HepG2 (cell line): ENCODE data around the gene IQCK. TPM values are rescaled to one million over a fixed set of nuclear protein-coding genes. Genes with fewer than 3 reads are reported as not detected.

Experiments used
- EZH2 ChIP-seq: conservative IDR thresholded peaks from 2 replicates; pipeline ENCODE4 v1.6.1; 2012; ENCODE audit warnings: mild to moderate bottlenecking, low read depth, low read length, moderate library complexity
- XRCC5 ChIP-seq: fragments of 200-400 bp; formaldehyde crosslinking; optimal IDR thresholded peaks from 2 replicates; pipeline ENCODE3; 2017; ENCODE audit warnings: mild to moderate bottlenecking, low read length
- ZBTB21 ChIP-seq: sonication (generic); formaldehyde crosslinking; IDR thresholded peaks from 2 replicates; pipeline ENCODE4 v1.4.0; 2020; ENCODE audit warnings: missing genetic modification reagents
- ZBTB40 ChIP-seq, 2 experiments: fragments of 450-650 bp in 1 of 2; sonication (generic) in 1 of 2; formaldehyde crosslinking in 1 of 2; IDR thresholded peaks; 2 replicates each; pipeline versions ENCODE4 v1.6.1 to v1.8.0; 2016 to 2022; ENCODE audit warnings: antibody characterized with exemption in 1 of 2, mild to moderate bottlenecking in 1 of 2, missing genetic modification reagents in 1 of 2
- ZNF362 ChIP-seq: sonication (generic); formaldehyde crosslinking; IDR thresholded peaks from 2 replicates; pipeline ENCODE4 v1.4.0; 2020; ENCODE audit warnings: missing genetic modification reagents, mild to moderate bottlenecking, borderline replicate concordance
- polyA plus RNA-seq, 8 experiments: library from polyadenylated mRNA; depleted of rRNA in 3 of 8; stranded (reverse) in 7 of 8; unstranded in 1 of 8; fragments of >200 nt; fragmentation: Illumina TruSeq in 4 of 8; extraction: Trizol in 4 of 8; gene quantifications; 2 replicates each; pipeline versions ENCODE4 v1.2.1 to v1.2.3, GENCODE V29; 2011 to 2016; ENCODE audit warnings: low read depth in 4 of 8, missing spikeins in 1 of 8, mixed read lengths in 1 of 8; ENCODE audit not compliant: insufficient read depth in 1 of 8
- total RNA-seq, 5 experiments: library from RNA; depleted of rRNA; stranded (reverse); fragments of >200 nt; fragmentation: Illumina TruSeq; extraction: Trizol; gene quantifications; 2 replicates each; pipeline ENCODE4 v1.2.3, GENCODE V29; 2016; ENCODE audit warnings: low read depth in 1 of 5

The IQCK gene
- total and polyA plus RNA-seq, 2 of the 13 experiments (the other 11 are each of a cell fraction or from before 2014, with no cell fraction given), result 5.1 to 7.3 TPM

- TF ChIP-seq ZBTB40 (IDR thresholded peaks at IDR 0.05), result no peak
- no peak for TF ChIP-seq ZBTB40 (CRISPR knock-in tag; IDR thresholded peaks at IDR 0.05)
- TF ChIP-seq ZBTB21 (CRISPR knock-in tag), result no peak
- peak; percentile 75 for TF ChIP-seq ZNF362 (CRISPR knock-in tag)
- peak; percentile 38 for TF ChIP-seq XRCC5
- TF ChIP-seq EZH2, result no peak
These were observed 181.0 kb downstream of the IQCK start (continued) for GRCh38 chr16:19898924-19899604.
